Fibroblast of the aortic adventitia (primary cell): Measurements from ENCODE around the gene CENPO. TPM values are rescaled to one million over a fixed set of nuclear protein-coding genes. Genes with fewer than 3 reads are reported as not detected.

Experiments
- DNase-seq: peaks from one replicate; pipeline ENCODE4 v3.0.0-alpha.2; 2010; ENCODE audit warnings: low read depth
- H3K4me3 ChIP-seq: 2 replicates; pipeline ENCODE4 v1.5.1; 2011; ENCODE audit warnings: low read depth, mild to moderate bottlenecking, control low read depth, low read length, moderate library complexity
- CTCF ChIP-seq: IDR thresholded peaks from 2 replicates; pipeline ENCODE4 v1.5.1; 2011; ENCODE audit warnings: mild to moderate bottlenecking, low read length, control low read depth, inconsistent platforms; ENCODE audit not compliant: insufficient read depth
- total RNA-seq: library from RNA; depleted of rRNA; stranded (reverse); fragments of >200 nt; gene quantifications from 2 replicates; pipeline ENCODE4 v1.2.3, GENCODE V29; 2012; ENCODE audit warnings: low replicate concordance

CENPO gene
- total RNA-seq, 1 donor = 35.3 TPM

DNA sequence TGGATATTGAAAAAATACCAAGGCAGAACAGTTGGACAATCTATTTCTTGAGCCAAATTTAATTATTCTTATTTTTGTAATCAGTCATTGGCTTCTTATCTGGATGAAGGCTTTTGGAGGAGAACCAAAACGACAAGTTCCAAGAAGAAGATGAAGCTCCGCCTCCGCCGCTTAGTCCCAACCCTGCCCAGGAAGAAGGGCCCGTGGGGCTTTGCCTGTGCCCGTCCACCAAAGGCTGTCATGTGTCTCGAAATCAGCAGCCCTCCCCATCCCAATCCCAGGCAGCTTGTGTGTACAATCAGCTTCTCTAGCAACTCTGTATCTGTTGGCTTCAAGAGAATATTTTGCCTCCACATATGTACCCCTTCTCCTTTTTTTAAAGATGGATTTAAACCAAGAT is 24.6 kb upstream of the CENPO start:
- H3K4me3 ChIP-seq = no peak overlapping the region
- no peak for TF ChIP-seq CTCF

GRCh38 chr2:24771061-24771460 is 22.2 kb upstream of the CENPO start:
- no peak for TF ChIP-seq CTCF
- no peak overlapping the region for H3K4me3 ChIP-seq
- no peak for DNase-seq

More for the DNA sequence above, 24.6 kb upstream of the CENPO start:
- DNase-seq = peak; percentile 41

DNA sequence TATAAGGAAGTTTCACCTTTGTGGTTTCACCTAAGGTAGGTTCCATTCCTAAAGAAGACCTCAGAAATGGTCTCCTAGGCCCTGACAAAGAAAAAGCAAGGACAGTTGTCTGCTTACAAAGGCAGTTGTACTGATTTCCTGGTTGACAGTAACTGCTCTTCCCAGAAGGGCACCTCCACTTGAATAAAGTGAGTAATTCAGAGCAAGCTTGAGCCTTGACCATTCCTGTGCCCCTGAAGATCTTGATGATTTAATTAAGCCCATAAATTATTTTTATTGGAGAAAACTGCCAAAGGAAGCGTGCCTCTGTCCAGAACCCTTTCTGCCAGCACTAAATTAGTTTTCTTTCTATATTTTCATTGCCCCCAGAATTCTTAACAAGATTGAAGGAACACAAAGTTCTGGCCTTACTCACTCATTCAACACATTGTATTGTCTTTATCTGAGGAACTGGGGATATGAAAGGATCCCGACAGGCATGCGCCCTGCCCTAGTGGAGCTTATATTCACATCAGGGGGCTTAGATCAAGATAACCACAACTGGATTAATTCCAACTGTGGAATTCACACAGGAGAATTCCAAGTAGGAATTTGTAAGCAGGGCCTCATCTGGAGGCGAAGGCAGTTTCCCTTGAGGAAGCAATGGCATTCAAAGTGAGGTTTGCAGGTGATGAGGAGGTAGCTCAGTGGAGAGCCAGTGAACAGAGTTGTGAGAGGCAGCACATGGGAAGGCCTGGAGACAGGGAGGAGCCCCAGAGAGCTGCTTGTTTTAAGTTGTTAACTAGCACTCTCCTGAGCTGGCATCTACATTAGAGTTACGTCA is 21.2 kb upstream of the CENPO start:
- DNase-seq = no peak
- H3K4me3 ChIP-seq = no peak overlapping the region
- TF ChIP-seq CTCF = no peak

- TF ChIP-seq CTCF = no peak
- H3K4me3 ChIP-seq = no peak overlapping the region
- no peak for DNase-seq
Observed at GRCh38 chr2:24774373-24774772, 18.9 kb upstream of the CENPO start.

GRCh38 chr2:24779116-24779515 is 14.1 kb upstream of the CENPO start:
- no peak for DNase-seq
- no peak overlapping the region for H3K4me3 ChIP-seq
- no peak for TF ChIP-seq CTCF

DNA sequence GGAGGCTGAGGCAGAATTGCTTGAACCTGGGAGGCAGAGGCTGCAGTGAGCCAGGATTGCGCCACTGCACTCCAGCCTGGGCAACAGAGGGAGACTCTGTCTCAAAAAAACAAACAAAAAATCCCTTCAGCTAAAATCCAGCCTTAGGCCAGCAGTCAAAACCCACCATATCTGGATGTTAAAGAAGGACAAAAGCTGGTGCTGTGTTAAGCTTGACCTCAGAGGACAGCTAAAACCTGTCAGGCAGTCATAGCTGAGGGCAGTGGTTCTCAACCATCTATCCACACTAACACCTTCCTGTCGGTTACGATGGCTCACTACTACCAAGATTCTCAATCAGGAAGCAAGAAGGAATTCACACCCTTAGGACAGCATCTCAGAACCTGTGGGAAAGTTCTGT is 9.6 kb upstream of the CENPO start:
- no peak for TF ChIP-seq CTCF
- no peak for DNase-seq
- H3K4me3 ChIP-seq = no peak overlapping the region

- H3K4me3 ChIP-seq = no peak overlapping the region
- TF ChIP-seq CTCF = no peak
- DNase-seq = no peak
Observed at GRCh38 chr2:24785671-24786321, 7.4 kb upstream of the CENPO start.
